ENCODE data around the gene RAD51AP1. TPM values are rescaled to one million over a fixed set of nuclear protein-coding genes. Genes with fewer than 3 reads are reported as not detected.
"Not testable (repeated sequence)": the region's sequence is repeated elsewhere in the genome, so short reads cannot be mapped to it uniquely, and the experiment has no call there.

RAD51AP1 gene
- total RNA-seq, 1 donor from 2014 or later: 40.1 TPM

DNA sequence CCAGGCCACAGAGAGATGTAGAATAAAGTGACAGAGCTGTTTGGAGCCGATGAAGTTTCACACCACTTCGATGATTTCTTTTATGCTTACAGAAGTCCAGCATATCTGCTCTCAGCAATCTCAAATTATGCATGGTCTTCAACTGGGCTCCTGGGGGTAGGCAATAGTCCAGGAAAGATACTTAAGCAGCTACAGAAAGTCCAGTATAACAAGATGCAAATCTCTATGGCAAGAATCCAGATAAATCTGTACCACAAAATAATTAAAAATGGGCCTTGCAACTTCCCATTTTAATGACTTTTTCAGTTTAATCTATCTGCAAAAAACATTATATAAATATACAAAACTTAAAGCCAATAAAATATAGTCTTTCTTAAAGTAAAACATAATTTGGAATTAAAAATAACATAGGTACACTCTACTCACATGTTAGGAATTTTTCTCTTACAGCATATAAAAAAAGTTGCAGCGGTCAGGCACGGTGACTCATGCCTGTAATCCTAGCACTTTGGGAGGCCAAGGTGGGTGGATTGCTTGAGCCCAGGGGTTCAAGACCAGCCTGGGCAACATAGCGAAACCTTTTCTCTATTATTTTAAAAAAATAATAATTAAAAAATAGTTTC is 20.5 kb upstream of the RAD51AP1 start:
- peaks cover 23% of the 10 kb centered on the region for H3K36me3 Mint-ChIP-seq (ENCODE audit: insufficient read depth)

DNA sequence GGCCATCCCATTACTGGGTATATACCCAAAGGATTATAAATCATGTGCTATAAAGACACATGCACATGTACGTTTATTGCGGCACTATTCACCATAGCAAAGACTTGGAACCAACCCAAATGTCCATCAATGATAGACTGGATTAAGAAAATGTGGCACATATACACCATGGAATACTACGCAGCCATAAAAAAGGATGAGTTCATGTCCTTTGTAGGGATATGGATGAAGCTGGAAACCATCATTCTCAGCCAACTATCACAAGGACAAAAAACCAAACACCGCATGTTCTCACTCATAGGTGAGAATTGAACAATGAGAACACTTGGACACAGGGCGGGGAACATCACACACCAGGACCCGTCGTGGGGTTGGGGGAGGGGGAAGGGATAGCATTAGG is 15.2 kb upstream of the RAD51AP1 start:
- H3K27me3 Mint-ChIP-seq; H3K4me3 Mint-ChIP-seq (ENCODE audit: low read depth); H3K27ac Mint-ChIP-seq; H3K9me3 Mint-ChIP-seq (ENCODE audit: low read depth); DNase-seq (ENCODE audit: low spot score, unreplicated experiment); H3K4me1 Mint-ChIP-seq (ENCODE audit: low read depth): not testable (repeated sequence)
- peaks cover 20% of the 10 kb centered on the region for H3K36me3 Mint-ChIP-seq (ENCODE audit: insufficient read depth)

More for the DNA sequence above, 20.5 kb upstream of the RAD51AP1 start:
- no peak for TF ChIP-seq CTCF (IDR thresholded peaks at IDR 0.05; ENCODE audit: unreplicated experiment)
- no peaks in the 10 kb centered on the region for H3K27me3 Mint-ChIP-seq
- no peak for DNase-seq (ENCODE audit: low spot score, unreplicated experiment)
- no peak overlapping the region for H3K27ac Mint-ChIP-seq
- no peaks in the 10 kb centered on the region for H3K4me1 Mint-ChIP-seq (ENCODE audit: low read depth)
- no peak overlapping the region for H3K4me3 Mint-ChIP-seq (ENCODE audit: low read depth)
- H3K9me3 Mint-ChIP-seq (ENCODE audit: low read depth): peaks cover 6% of the 10 kb centered on the region

DNA sequence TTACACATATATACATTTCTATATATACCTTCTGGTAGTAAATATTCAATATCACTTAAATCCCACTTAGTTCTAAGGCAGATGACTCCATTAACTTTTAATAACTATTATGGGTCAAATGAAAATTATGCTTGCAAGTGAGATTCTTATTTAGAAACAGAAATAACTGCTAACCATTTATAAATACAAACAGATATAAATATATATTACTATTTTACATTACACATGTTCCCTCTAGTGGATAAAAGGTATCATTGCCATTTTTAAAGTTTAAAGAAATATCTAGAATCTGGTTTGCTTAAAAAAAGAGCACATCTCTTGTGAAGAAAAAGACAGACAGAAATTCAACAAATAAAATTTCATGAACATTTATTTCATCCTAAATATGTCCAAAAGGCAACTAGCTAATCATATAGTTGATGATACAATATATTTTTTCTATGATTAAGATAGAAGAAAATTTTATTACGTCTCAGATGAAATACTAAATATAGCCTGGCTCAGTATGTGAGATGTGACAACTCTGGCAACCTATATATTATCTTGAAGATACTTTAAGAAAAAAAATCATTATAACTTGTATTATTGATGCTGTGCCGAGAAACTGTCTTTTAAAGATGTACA is 11.7 kb upstream of the RAD51AP1 start:
- Mint-ChIP-seq H3K27ac (no peak overlapping the region), H3K9me3 (ENCODE audit: low read depth) (no peaks in the 10 kb centered on the region), H3K4me3 (ENCODE audit: low read depth) (no peak overlapping the region), H3K4me1 (ENCODE audit: low read depth) (no peaks in the 10 kb centered on the region), H3K27me3 (no peaks in the 10 kb centered on the region), H3K36me3 (ENCODE audit: insufficient read depth) (peaks cover 20% of the 10 kb centered on the region)
- DNase-seq (ENCODE audit: low spot score, unreplicated experiment): no peak
- peak; percentile 93 for TF ChIP-seq CTCF (IDR thresholded peaks at IDR 0.05; ENCODE audit: unreplicated experiment)

GRCh38 chr12:4530160-4530559 is 8.5 kb upstream of the RAD51AP1 start:
- DNase-seq (ENCODE audit: low spot score, unreplicated experiment): no peak
- Mint-ChIP-seq H3K4me1 (ENCODE audit: low read depth) (no peaks in the 10 kb centered on the region), H3K9me3 (ENCODE audit: low read depth) (no peaks in the 10 kb centered on the region), H3K27ac (no peak overlapping the region), H3K4me3 (ENCODE audit: low read depth) (no peak overlapping the region), H3K27me3 (no peaks in the 10 kb centered on the region), H3K36me3 (ENCODE audit: insufficient read depth) (peaks cover 6% of the 10 kb centered on the region)
- TF ChIP-seq CTCF (IDR thresholded peaks at IDR 0.05; ENCODE audit: unreplicated experiment): no peak

GRCh38 chr12:4530982-4531586 is 7.6 kb upstream of the RAD51AP1 start:
- H3K4me1 Mint-ChIP-seq (ENCODE audit: low read depth): no peaks in the 10 kb centered on the region
- no peak for TF ChIP-seq CTCF (IDR thresholded peaks at IDR 0.05; ENCODE audit: unreplicated experiment)
- no peak overlapping the region for H3K4me3 Mint-ChIP-seq (ENCODE audit: low read depth)
- no peak for DNase-seq (ENCODE audit: low spot score, unreplicated experiment)
- H3K36me3 Mint-ChIP-seq (ENCODE audit: insufficient read depth): peaks cover 4% of the 10 kb centered on the region
- H3K27ac Mint-ChIP-seq: no peak overlapping the region
- H3K9me3 Mint-ChIP-seq (ENCODE audit: low read depth): no peaks in the 10 kb centered on the region
- no peaks in the 10 kb centered on the region for H3K27me3 Mint-ChIP-seq

Measured in progenitor cell of endocrine pancreas (in vitro differentiated cells).